GM23338 (cell line): ENCODE data around the gene TTC31.

Experiments
- CTCF ChIP-seq, 2 experiments: fragments of 200-600 bp in 1 of 2; sonication (generic) in 1 of 2; conservative IDR thresholded peaks; 2 replicates each; pipeline versions ENCODE4 v1.5.1 to v1.6.1; 2016 to 2017; ENCODE audit warnings: antibody characterized with exemption in 2 of 2, low read depth in 2 of 2, mild to moderate bottlenecking in 2 of 2, moderate library complexity in 1 of 2
- EZH2 ChIP-seq: fragments of 200-600 bp; sonication (generic); IDR thresholded peaks from one replicate; pipeline ENCODE4 v1.8.0; 2017; ENCODE audit warnings: antibody characterized with exemption, mild to moderate bottlenecking, low read depth; ENCODE audit not compliant: unreplicated experiment
- EZH2phosphoT487 ChIP-seq: fragments of 200-600 bp; sonication (generic); IDR thresholded peaks from one replicate; pipeline ENCODE4 v1.8.1; 2018; ENCODE audit warnings: antibody characterized with exemption; ENCODE audit not compliant: unreplicated experiment
- JUNB ChIP-seq: IDR thresholded peaks from one replicate; pipeline ENCODE4 v1.6.1; 2016; ENCODE audit warnings: antibody characterized with exemption; ENCODE audit not compliant: unreplicated experiment
- NANOG ChIP-seq: IDR thresholded peaks from 2 replicates; pipeline ENCODE4 v1.6.1; 2016; ENCODE audit warnings: antibody characterized with exemption, borderline replicate concordance
- POLR2AphosphoS5 ChIP-seq: IDR thresholded peaks from 2 replicates; pipeline ENCODE4 v1.6.1; 2016; ENCODE audit warnings: antibody characterized with exemption, low read depth
- ZNF114 ChIP-seq: fragments of 250-450 bp; sonication (Bioruptor Pico); IDR thresholded peaks from 2 replicates; pipeline ENCODE4 v1.5.0; 2020; ENCODE audit warnings: mild to moderate bottlenecking, moderate library complexity
- ZNF331 ChIP-seq: fragments of 250-450 bp; sonication (Bioruptor Pico); IDR thresholded peaks from 2 replicates; pipeline ENCODE4 v1.5.0; 2020; ENCODE audit warnings: low read depth, mild to moderate bottlenecking, moderate library complexity
- TF ChIP-seq, protein P1 (sequence below): IDR thresholded peaks from one replicate; pipeline ENCODE4 v1.6.1; 2018; ENCODE audit warnings: antibody characterized with exemption; ENCODE audit not compliant: unreplicated experiment
- TF ChIP-seq, protein P2 (sequence below): fragments of 250-450 bp; sonication (Bioruptor Pico); IDR thresholded peaks from 2 replicates; pipeline ENCODE4 v1.5.0; 2020; ENCODE audit warnings: mild to moderate bottlenecking, moderate library complexity

- TF ChIP-seq POLR2AphosphoS5, result no peak
- no peak for TF ChIP-seq CTCF (conservative IDR thresholded peaks at IDR 0.05; ENCODE audit: low read depth in 2 of 2)
- peak; percentile 68 for TF ChIP-seq EZH2phosphoT487
- TF ChIP-seq EZH2, result peak; percentile 93
- TF ChIP-seq, protein P1, sequence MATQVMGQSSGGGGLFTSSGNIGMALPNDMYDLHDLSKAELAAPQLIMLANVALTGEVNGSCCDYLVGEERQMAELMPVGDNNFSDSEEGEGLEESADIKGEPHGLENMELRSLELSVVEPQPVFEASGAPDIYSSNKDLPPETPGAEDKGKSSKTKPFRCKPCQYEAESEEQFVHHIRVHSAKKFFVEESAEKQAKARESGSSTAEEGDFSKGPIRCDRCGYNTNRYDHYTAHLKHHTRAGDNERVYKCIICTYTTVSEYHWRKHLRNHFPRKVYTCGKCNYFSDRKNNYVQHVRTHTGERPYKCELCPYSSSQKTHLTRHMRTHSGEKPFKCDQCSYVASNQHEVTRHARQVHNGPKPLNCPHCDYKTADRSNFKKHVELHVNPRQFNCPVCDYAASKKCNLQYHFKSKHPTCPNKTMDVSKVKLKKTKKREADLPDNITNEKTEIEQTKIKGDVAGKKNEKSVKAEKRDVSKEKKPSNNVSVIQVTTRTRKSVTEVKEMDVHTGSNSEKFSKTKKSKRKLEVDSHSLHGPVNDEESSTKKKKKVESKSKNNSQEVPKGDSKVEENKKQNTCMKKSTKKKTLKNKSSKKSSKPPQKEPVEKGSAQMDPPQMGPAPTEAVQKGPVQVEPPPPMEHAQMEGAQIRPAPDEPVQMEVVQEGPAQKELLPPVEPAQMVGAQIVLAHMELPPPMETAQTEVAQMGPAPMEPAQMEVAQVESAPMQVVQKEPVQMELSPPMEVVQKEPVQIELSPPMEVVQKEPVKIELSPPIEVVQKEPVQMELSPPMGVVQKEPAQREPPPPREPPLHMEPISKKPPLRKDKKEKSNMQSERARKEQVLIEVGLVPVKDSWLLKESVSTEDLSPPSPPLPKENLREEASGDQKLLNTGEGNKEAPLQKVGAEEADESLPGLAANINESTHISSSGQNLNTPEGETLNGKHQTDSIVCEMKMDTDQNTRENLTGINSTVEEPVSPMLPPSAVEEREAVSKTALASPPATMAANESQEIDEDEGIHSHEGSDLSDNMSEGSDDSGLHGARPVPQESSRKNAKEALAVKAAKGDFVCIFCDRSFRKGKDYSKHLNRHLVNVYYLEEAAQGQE, result no peak
- TF ChIP-seq NANOG, result no peak
- no peak for TF ChIP-seq ZNF331
- no peak for TF ChIP-seq ZNF114 (CRISPR knock-in tag)
- TF ChIP-seq, protein P2, sequence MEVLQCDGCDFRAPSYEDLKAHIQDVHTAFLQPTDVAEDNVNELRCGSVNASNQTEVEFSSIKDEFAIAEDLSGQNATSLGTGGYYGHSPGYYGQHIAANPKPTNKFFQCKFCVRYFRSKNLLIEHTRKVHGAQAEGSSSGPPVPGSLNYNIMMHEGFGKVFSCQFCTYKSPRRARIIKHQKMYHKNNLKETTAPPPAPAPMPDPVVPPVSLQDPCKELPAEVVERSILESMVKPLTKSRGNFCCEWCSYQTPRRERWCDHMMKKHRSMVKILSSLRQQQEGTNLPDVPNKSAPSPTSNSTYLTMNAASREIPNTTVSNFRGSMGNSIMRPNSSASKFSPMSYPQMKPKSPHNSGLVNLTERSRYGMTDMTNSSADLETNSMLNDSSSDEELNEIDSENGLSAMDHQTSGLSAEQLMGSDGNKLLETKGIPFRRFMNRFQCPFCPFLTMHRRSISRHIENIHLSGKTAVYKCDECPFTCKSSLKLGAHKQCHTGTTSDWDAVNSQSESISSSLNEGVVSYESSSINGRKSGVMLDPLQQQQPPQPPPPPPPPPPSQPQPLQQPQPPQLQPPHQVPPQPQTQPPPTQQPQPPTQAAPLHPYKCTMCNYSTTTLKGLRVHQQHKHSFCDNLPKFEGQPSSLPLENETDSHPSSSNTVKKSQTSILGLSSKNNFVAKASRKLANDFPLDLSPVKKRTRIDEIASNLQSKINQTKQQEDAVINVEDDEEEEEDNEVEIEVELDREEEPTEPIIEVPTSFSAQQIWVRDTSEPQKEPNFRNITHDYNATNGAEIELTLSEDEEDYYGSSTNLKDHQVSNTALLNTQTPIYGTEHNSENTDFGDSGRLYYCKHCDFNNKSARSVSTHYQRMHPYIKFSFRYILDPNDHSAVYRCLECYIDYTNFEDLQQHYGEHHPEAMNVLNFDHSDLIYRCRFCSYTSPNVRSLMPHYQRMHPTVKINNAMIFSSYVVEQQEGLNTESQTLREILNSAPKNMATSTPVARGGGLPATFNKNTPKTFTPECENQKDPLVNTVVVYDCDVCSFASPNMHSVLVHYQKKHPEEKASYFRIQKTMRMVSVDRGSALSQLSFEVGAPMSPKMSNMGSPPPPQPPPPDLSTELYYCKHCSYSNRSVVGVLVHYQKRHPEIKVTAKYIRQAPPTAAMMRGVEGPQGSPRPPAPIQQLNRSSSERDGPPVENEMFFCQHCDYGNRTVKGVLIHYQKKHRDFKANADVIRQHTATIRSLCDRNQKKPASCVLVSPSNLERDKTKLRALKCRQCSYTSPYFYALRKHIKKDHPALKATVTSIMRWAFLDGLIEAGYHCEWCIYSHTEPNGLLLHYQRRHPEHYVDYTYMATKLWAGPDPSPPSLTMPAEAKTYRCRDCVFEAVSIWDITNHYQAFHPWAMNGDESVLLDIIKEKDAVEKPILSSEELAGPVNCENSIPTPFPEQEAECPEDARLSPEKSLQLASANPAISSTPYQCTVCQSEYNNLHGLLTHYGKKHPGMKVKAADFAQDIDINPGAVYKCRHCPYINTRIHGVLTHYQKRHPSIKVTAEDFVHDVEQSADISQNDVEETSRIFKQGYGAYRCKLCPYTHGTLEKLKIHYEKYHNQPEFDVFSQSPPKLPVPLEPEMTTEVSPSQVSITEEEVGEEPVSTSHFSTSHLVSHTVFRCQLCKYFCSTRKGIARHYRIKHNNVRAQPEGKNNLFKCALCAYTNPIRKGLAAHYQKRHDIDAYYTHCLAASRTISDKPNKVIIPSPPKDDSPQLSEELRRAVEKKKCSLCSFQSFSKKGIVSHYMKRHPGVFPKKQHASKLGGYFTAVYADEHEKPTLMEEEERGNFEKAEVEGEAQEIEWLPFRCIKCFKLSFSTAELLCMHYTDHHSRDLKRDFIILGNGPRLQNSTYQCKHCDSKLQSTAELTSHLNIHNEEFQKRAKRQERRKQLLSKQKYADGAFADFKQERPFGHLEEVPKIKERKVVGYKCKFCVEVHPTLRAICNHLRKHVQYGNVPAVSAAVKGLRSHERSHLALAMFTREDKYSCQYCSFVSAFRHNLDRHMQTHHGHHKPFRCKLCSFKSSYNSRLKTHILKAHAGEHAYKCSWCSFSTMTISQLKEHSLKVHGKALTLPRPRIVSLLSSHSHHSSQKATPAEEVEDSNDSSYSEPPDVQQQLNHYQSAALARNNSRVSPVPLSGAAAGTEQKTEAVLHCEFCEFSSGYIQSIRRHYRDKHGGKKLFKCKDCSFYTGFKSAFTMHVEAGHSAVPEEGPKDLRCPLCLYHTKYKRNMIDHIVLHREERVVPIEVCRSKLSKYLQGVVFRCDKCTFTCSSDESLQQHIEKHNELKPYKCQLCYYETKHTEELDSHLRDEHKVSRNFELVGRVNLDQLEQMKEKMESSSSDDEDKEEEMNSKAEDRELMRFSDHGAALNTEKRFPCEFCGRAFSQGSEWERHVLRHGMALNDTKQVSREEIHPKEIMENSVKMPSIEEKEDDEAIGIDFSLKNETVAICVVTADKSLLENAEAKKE (CRISPR knock-in tag), result no peak
- no peak for TF ChIP-seq JUNB
These were observed 32.5 kb downstream of the TTC31 start for GRCh38 chr2:74515271-74515980.
